Vagina (tissue), 2 donors: Measurements from ENCODE around the gene GALNT16. TPM values are rescaled to one million over a fixed set of nuclear protein-coding genes. Genes with fewer than 3 reads are reported as not detected.
"Not testable (repeated sequence)": the region's sequence is repeated elsewhere in the genome, so short reads cannot be mapped to it uniquely, and the experiment has no call there.

Experiments
- DNase-seq, 2 donors: peaks; one replicate each; pipeline ENCODE4 v3.0.0-alpha.2; 2017; ENCODE audit errors: extremely low spot score in 2 of 2
- H3K27ac ChIP-seq: fragments of 200-600 bp; sonication (generic); one replicate; pipeline ENCODE4 v1.5.1; 2019
- H3K27me3 ChIP-seq: fragments of 200-600 bp; sonication (generic); one replicate; pipeline ENCODE4 v1.5.1; 2019
- H3K36me3 ChIP-seq, 2 donors: fragments of 200-600 bp; sonication (generic); one replicate each; pipeline ENCODE4 v1.5.1; 2017 to 2019
- H3K4me1 ChIP-seq: fragments of 200-600 bp; sonication (generic); one replicate; pipeline ENCODE4 v1.5.1; 2019
- H3K4me3 ChIP-seq, 2 donors: fragments of 200-600 bp; sonication (generic); 1 replicate in 1 of 2; 2 replicates in 1 of 2; pipeline ENCODE4 v1.5.1; 2016 to 2019
- H3K9me3 ChIP-seq: fragments of 200-600 bp; sonication (generic); one replicate; pipeline ENCODE4 v1.5.1; 2019
- POLR2A ChIP-seq, 2 donors: fragments of 450-650 bp; IDR thresholded peaks; one replicate each; pipeline ENCODE4 v1.6.1; 2017; ENCODE audit warnings: antibody characterized with exemption in 2 of 2, mild to moderate bottlenecking in 2 of 2, moderate library complexity in 2 of 2
- POLR2AphosphoS5 ChIP-seq, 2 donors: sonication (generic); formaldehyde crosslinking; IDR thresholded peaks; one replicate each; pipeline ENCODE4 v1.9.0; 2017; ENCODE audit warnings: antibody characterized with exemption in 2 of 2, mild to moderate bottlenecking in 2 of 2, low read depth in 1 of 2; ENCODE audit not compliant: insufficient read depth in 1 of 2
- intact Hi-C: fragments of 100-400 bp; cut with DNase I; formaldehyde crosslinking; loops from one replicate; pipeline ENCODE4 v1.15.1; 2023
- total RNA-seq: library from RNA; depleted of rRNA; stranded (reverse); fragments of >200 nt; gene quantifications from one replicate; pipeline ENCODE4 v1.2.3, GENCODE V29; 2016
- TF ChIP-seq, protein P1 (sequence below), 3 experiments: fragments of 450-650 bp in 2 of 3; fragments of 200-600 bp in 1 of 3; sonication (generic) in 1 of 3; IDR thresholded peaks; one replicate each; pipeline ENCODE4 v1.5.1; 2017 to 2019; ENCODE audit warnings: antibody characterized with exemption in 3 of 3, mild to moderate bottlenecking in 2 of 3, moderate library complexity in 2 of 3

GALNT16 gene
- total RNA-seq, 1 donor from 2014 or later: 5.2 TPM

DNA sequence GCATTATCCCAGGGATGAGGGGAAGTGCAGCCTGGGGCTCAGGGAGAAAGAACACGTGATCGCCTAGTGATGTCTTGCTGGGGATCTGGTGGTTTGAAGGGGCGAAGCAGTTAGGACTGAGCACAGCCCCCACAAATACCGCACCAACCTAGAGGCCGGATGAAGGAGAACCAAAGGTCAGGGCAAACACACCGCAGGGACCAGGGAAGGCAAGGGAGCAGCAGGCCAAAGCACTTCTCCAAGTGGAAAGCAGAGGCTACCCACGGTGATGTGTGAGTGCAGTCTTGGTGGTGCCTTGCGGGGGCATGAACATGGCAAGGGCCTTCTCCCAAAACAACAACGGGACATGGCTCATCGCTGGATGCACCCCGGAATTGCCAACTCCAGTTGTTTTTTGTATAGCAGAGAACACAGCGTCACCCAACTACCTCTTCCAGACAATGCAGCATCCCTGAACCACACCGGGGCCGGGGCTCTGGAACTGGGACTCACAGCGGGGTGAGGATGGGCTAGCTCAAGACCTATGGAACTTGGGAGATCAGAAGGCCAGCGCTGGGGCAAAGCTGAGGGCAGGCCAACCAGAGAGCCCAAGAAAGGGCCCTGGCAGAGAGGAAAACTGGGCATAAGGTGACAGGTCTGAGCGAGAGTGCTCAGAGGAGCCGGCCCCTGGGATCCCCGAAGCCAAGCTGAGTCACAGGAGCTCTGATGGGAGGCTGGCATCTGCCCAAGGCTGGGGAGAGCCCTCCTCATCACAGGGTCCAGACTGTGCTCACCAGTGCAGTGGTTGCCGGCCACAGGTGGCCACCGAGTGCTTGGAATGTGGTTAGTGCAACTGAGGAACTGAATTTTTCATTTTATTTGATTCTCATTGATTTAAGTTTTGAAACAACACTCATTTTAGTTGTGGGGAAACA, 11.1 kb downstream of the GALNT16 start:
- H3K9me3 ChIP-seq: no peaks in the 10 kb centered on the region
- TF ChIP-seq POLR2A (IDR thresholded peaks at IDR 0.05): no peak
- TF ChIP-seq, protein P1, sequence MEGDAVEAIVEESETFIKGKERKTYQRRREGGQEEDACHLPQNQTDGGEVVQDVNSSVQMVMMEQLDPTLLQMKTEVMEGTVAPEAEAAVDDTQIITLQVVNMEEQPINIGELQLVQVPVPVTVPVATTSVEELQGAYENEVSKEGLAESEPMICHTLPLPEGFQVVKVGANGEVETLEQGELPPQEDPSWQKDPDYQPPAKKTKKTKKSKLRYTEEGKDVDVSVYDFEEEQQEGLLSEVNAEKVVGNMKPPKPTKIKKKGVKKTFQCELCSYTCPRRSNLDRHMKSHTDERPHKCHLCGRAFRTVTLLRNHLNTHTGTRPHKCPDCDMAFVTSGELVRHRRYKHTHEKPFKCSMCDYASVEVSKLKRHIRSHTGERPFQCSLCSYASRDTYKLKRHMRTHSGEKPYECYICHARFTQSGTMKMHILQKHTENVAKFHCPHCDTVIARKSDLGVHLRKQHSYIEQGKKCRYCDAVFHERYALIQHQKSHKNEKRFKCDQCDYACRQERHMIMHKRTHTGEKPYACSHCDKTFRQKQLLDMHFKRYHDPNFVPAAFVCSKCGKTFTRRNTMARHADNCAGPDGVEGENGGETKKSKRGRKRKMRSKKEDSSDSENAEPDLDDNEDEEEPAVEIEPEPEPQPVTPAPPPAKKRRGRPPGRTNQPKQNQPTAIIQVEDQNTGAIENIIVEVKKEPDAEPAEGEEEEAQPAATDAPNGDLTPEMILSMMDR (IDR thresholded peaks at IDR 0.05): no peak
- TF ChIP-seq POLR2AphosphoS5 (IDR thresholded peaks at IDR 0.05; ENCODE audit: insufficient read depth in 1 of 2, low read depth in 1 of 2): no peak
- no peak for DNase-seq
- no peaks in the 10 kb centered on the region for H3K36me3 ChIP-seq
- H3K4me3 ChIP-seq: no peak overlapping the region
- H3K27ac ChIP-seq: no peak overlapping the region
- H3K4me1 ChIP-seq: no peaks in the 10 kb centered on the region
- H3K27me3 ChIP-seq: no peaks in the 10 kb centered on the region
- intact Hi-C loops: no loop called here

DNA sequence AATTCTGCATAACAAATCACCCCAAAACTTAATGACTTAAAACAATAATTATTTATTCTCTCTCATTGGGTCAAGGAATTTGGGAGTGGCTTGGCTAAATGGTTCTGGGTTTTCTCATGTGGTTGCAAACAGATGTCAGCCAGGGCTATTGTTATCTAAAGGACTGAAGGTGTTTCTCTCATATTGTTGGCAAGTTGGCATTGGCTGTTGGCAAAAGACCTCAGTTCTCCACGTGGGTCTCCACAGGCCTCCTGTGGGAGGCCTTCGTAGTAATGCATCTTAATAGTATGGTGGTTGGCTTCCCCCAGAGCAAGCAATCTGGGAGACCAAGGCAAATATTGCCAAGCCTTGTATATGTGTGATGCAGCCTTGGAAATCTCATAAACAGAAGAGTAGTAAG, 14.4 kb downstream of the GALNT16 start:
- intact Hi-C loops: no loop called here

DNA sequence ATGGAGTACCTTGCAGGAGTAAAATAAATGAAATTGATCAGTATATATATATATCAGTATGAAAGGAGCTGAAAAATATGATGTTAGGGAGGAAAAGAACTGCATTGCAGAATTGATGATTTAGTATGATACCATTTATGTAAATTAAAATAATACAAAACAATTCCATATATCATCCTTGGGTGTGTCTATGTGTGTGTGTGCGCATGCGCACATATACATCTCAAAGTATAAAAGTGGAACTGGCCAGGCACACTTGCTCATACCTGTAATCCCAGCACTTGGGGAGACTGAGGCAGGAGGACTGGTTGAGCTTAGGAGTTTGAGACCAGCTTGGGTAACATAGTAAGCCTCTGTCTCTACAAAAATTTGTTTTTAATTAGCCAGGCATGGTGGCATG, 15.4 kb downstream of the GALNT16 start:
- H3K27ac ChIP-seq: no peak overlapping the region

More for the DNA sequence above, 14.4 kb downstream of the GALNT16 start:
- H3K4me1 ChIP-seq: no peaks in the 10 kb centered on the region
- TF ChIP-seq POLR2AphosphoS5 (IDR thresholded peaks at IDR 0.05; ENCODE audit: insufficient read depth in 1 of 2, low read depth in 1 of 2) (no peak), POLR2A (IDR thresholded peaks at IDR 0.05) (no peak)
- TF ChIP-seq, protein P1 (IDR thresholded peaks at IDR 0.05): no peak
- no peak overlapping the region for H3K27ac ChIP-seq
- H3K4me3 ChIP-seq: no peak overlapping the region
- H3K27me3 ChIP-seq: no peaks in the 10 kb centered on the region
- no peaks in the 10 kb centered on the region for H3K36me3 ChIP-seq
- H3K9me3 ChIP-seq: no peaks in the 10 kb centered on the region
- no peak for DNase-seq

DNA sequence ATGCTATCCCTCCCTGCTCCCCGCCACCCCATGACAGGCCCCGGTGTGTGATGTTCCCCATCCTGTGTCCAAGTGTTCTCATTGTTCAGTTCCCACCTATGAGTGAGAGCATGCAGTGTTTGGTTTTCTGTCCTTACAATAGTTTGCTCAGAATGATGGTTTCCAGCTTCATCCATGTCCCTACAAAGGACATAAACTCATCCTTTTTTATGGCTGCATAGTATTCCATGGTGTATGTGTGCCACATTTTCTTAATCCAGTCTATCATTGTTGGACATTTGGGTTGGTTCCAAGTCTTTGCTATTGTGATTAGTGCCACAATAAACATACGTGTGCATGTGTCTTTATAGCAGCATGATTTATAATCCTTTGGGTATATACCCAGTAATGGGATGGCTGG, 17.4 kb downstream of the GALNT16 start:
- H3K27ac ChIP-seq, H3K9me3 ChIP-seq, intact Hi-C loops, DNase-seq, H3K4me1 ChIP-seq, H3K4me3 ChIP-seq, H3K27me3 ChIP-seq, H3K36me3 ChIP-seq: not testable (repeated sequence)

More for the DNA sequence above, 15.4 kb downstream of the GALNT16 start:
- no peak for DNase-seq
- H3K27me3 ChIP-seq: no peaks in the 10 kb centered on the region
- no peaks in the 10 kb centered on the region for H3K4me1 ChIP-seq
- H3K36me3 ChIP-seq: no peaks in the 10 kb centered on the region
- intact Hi-C loops: no loop called here
- TF ChIP-seq POLR2AphosphoS5 (IDR thresholded peaks at IDR 0.05; ENCODE audit: insufficient read depth in 1 of 2, low read depth in 1 of 2) (no peak), POLR2A (IDR thresholded peaks at IDR 0.05) (no peak)
- TF ChIP-seq, protein P1 (IDR thresholded peaks at IDR 0.05): no peak
- H3K4me3 ChIP-seq: no peak overlapping the region
- no peaks in the 10 kb centered on the region for H3K9me3 ChIP-seq

DNA sequence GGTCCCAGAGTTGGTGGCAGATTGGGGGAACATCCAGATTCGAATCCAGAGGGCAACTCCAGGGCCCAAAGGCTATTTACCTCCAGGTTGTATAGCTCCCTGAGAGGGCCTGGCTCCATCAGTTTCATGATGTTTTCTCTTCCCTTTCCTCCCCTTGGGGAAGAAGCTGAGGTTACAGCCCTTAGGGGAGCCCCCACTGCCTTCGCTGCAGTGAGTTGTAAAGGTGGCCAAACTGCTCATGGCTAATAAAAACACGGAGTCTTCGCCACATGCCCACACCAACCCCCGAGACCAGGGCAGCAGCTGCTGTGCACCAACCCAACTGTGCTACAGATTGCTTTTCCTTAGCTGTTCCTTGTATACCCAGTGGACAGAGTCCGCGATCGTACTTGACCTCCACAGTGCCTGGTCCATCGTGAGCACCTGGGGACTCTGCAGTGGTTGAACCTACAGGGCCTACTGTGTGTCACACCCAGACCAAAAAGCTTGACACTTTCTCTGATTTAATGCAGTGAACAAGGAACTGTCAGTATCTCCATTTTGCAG, 20.9 kb downstream of the GALNT16 start:
- DNase-seq: no peak
- Histone ChIP-seq H3K4me1 (no peaks in the 10 kb centered on the region), H3K9me3 (no peaks in the 10 kb centered on the region), H3K27ac (no peak overlapping the region), H3K36me3 (no peaks in the 10 kb centered on the region), H3K4me3 (no peak overlapping the region), H3K27me3 (no peaks in the 10 kb centered on the region)
- intact Hi-C loops: no loop called here
- TF ChIP-seq POLR2A (IDR thresholded peaks at IDR 0.05) (no peak), POLR2AphosphoS5 (IDR thresholded peaks at IDR 0.05; ENCODE audit: insufficient read depth in 1 of 2, low read depth in 1 of 2) (no peak)
- TF ChIP-seq, protein P1 (IDR thresholded peaks at IDR 0.05): no peak
